Measurements from ENCODE around the gene ATP6AP2. TPM values are rescaled to one million over a fixed set of nuclear protein-coding genes. Genes with fewer than 3 reads are reported as not detected.

Gene ATP6AP2
- total and polyA plus RNA-seq, 9 of the 15 experiments (the other 6 are each of a cell fraction or from before 2014, with no cell fraction given) = 23.3 to 131 (median 41.9) TPM

DNA sequence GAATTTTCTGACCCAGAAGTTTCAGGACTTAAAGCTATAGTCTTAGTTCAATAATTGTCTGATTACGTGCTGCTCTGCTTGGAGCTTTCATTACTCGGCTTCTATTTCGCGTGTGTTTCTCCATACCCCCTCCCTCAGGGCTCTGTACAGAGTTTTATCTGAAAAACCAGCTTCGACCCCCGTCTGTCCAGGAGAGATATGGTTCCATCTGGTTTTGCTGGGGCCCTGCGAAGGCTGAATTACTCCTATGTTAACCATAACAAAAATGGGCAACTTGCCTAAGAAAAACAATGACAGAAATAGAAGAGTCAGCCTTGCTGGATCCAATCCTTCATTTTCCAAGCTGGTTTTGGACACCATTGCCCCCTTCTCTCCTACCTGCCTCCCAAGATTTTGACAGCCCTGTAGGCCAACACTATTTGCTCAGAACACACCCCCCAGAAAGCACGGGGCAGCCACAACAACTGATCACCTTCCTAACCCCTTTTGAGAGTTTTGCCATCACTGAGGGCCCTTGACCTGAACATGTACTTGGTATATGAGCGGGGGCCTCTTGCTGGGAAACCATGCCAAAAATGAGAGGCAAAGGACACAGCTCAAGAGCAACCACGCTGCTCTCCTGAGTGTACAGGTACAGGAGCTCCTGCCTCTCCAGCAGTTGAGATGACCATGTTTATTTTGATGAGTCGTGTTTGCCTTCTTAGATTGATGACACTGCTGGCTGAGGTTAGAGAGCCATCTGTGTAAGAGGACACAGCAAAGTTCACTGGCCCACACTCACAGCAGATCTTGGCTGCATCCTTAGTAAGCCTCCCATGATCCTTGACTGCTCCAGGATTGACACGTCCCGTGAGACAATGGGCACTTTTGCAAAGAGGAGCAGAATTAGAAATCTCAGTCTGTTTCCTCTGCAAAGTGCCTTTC, 36.2 kb upstream of the ATP6AP2 start (continued):
- TF ChIP-seq TFAM (CRISPR knock-in tag; conservative IDR thresholded peaks at IDR 0.05) (no peak), NONO (IDR thresholded peaks at IDR 0.05; ENCODE audit: low read depth in 2 of 2, low read length in 1 of 2) (no peak), NR2C2 (CRISPR knock-in tag; IDR thresholded peaks at IDR 0.05) (no peak), NR2C2 (tag; IDR thresholded peaks at IDR 0.05) (no peak), KLF16 (IDR thresholded peaks at IDR 0.05) (peak; percentile 91), BACH1 (tag; IDR thresholded peaks at IDR 0.05) (no peak), RNF2 (IDR thresholded peaks at IDR 0.05) (no peak), SLC30A9 (CRISPR knock-in tag; IDR thresholded peaks at IDR 0.05) (no peak), CREM (IDR thresholded peaks at IDR 0.05; ENCODE audit: low read depth) (no peak), ZFP36 (IDR thresholded peaks at IDR 0.05; ENCODE audit: low read depth, low read length, partially characterized antibody) (no peak), ZNF354B (CRISPR knock-in tag; IDR thresholded peaks at IDR 0.05) (no peak), MYC (IDR thresholded peaks at IDR 0.05; ENCODE audit: low read depth, low read length) (no peak), MYC (CRISPR knock-in tag; IDR thresholded peaks at IDR 0.05; ENCODE audit: borderline replicate concordance, low read depth) (no peak), ZBED1 (IDR thresholded peaks at IDR 0.05) (no peak), NUFIP1 (IDR thresholded peaks at IDR 0.05; ENCODE audit: partially characterized antibody) (no peak), TCF7 (IDR thresholded peaks at IDR 0.05; ENCODE audit: borderline replicate concordance) (no peak)
- TF ChIP-seq, protein P1, sequence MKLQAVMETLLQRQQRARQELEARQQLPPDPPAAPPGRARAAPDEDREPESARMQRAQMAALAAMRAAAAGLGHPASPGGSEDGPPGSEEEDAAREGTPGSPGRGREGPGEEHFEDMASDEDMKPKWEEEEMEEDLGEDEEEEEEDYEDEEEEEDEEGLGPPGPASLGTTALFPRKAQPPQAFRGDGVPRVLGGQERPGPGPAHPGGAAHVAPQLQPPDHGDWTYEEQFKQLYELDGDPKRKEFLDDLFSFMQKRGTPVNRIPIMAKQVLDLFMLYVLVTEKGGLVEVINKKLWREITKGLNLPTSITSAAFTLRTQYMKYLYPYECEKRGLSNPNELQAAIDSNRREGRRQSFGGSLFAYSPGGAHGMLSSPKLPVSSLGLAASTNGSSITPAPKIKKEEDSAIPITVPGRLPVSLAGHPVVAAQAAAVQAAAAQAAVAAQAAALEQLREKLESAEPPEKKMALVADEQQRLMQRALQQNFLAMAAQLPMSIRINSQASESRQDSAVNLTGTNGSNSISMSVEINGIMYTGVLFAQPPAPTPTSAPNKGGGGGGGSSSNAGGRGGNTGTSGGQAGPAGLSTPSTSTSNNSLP (IDR thresholded peaks at IDR 0.05; ENCODE audit: borderline replicate concordance, low read depth, low read length) = no peak
- TF ChIP-seq, protein P2, sequence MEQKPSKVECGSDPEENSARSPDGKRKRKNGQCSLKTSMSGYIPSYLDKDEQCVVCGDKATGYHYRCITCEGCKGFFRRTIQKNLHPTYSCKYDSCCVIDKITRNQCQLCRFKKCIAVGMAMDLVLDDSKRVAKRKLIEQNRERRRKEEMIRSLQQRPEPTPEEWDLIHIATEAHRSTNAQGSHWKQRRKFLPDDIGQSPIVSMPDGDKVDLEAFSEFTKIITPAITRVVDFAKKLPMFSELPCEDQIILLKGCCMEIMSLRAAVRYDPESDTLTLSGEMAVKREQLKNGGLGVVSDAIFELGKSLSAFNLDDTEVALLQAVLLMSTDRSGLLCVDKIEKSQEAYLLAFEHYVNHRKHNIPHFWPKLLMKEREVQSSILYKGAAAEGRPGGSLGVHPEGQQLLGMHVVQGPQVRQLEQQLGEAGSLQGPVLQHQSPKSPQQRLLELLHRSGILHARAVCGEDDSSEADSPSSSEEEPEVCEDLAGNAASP (IDR thresholded peaks at IDR 0.05) = no peak
- TF ChIP-seq, protein P3, sequence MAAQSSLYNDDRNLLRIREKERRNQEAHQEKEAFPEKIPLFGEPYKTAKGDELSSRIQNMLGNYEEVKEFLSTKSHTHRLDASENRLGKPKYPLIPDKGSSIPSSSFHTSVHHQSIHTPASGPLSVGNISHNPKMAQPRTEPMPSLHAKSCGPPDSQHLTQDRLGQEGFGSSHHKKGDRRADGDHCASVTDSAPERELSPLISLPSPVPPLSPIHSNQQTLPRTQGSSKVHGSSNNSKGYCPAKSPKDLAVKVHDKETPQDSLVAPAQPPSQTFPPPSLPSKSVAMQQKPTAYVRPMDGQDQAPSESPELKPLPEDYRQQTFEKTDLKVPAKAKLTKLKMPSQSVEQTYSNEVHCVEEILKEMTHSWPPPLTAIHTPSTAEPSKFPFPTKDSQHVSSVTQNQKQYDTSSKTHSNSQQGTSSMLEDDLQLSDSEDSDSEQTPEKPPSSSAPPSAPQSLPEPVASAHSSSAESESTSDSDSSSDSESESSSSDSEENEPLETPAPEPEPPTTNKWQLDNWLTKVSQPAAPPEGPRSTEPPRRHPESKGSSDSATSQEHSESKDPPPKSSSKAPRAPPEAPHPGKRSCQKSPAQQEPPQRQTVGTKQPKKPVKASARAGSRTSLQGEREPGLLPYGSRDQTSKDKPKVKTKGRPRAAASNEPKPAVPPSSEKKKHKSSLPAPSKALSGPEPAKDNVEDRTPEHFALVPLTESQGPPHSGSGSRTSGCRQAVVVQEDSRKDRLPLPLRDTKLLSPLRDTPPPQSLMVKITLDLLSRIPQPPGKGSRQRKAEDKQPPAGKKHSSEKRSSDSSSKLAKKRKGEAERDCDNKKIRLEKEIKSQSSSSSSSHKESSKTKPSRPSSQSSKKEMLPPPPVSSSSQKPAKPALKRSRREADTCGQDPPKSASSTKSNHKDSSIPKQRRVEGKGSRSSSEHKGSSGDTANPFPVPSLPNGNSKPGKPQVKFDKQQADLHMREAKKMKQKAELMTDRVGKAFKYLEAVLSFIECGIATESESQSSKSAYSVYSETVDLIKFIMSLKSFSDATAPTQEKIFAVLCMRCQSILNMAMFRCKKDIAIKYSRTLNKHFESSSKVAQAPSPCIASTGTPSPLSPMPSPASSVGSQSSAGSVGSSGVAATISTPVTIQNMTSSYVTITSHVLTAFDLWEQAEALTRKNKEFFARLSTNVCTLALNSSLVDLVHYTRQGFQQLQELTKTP (IDR thresholded peaks at IDR 0.05; ENCODE audit: low read depth in 1 of 2, partially characterized antibody in 2 of 2) = peak in 1 of 2 experiments; percentile 48
- TF ChIP-seq, protein P4, sequence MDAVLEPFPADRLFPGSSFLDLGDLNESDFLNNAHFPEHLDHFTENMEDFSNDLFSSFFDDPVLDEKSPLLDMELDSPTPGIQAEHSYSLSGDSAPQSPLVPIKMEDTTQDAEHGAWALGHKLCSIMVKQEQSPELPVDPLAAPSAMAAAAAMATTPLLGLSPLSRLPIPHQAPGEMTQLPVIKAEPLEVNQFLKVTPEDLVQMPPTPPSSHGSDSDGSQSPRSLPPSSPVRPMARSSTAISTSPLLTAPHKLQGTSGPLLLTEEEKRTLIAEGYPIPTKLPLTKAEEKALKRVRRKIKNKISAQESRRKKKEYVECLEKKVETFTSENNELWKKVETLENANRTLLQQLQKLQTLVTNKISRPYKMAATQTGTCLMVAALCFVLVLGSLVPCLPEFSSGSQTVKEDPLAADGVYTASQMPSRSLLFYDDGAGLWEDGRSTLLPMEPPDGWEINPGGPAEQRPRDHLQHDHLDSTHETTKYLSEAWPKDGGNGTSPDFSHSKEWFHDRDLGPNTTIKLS (IDR thresholded peaks at IDR 0.05; ENCODE audit: borderline replicate concordance, low read depth) = no peak
